ENCODE results near the gene TMEM201.
A peak's percentile ranks its signal among the peaks of the same experiment; 100 is the strongest.

TMEM201 gene

GRCh38 chr1:9654051-9654833 is 65.5 kb downstream of the TMEM201 start:
- DNase-seq = peak in 1 of 2 experiments; percentile 17

- peak; percentile 35 to 62 for DNase-seq
Observed at GRCh38 chr1:9654834-9655723, 66.4 kb downstream of the TMEM201 start.

- no peak for DNase-seq
Observed at GRCh38 chr1:9655836-9656235, 67.1 kb downstream of the TMEM201 start.

- DNase-seq = no peak
Observed at GRCh38 chr1:9657521-9658032, 68.9 kb downstream of the TMEM201 start.

- no peak for DNase-seq
Observed at GRCh38 chr1:9658199-9658598, 69.5 kb downstream of the TMEM201 start.

- no peak for DNase-seq
Observed at GRCh38 chr1:9659328-9659727, 70.6 kb downstream of the TMEM201 start.

- DNase-seq = no peak
Observed at GRCh38 chr1:9663257-9663656, 74.5 kb downstream of the TMEM201 start.

Measured in stimulated activated CD4-positive, alpha-beta T cell treated with anti-CD3 and anti-CD28 coated beads, Interleukin-4, amount 100 ng/mL, for 4 hours (primary cell).